ENCODE results near the gene CDKAL1.

CDKAL1 gene

GRCh38 chr6:21141616-21142303 is 607.5 kb downstream of the CDKAL1 start:
- DNase-seq (ENCODE audit: low spot score), result no peak

GRCh38 chr6:21142741-21143140 is 608.5 kb downstream of the CDKAL1 start:
- DNase-seq (ENCODE audit: low spot score), result no peak

DNA sequence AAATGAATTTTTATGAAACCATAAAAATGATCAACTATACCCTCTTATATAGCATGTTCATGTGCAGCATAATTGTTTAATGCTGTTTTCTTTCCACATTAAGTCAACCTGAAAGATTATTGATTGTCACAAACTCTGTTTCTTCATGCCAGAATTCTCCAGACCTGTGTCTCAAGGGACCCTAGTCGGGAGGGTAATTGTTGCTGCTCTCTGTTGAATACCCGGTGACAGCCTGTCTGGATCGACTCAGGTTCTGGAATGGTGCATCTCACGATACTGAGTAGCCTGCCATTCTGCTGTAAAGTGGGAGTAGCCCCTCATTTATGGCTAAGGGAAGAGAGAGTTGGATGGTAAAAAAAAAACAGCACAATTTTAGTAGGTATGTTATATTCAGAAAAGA is 609.4 kb downstream of the CDKAL1 start:
- DNase-seq (ENCODE audit: low spot score), result no peak

GRCh38 chr6:21144928-21145327 is 610.7 kb downstream of the CDKAL1 start:
- DNase-seq (ENCODE audit: low spot score), result no peak

GRCh38 chr6:21147995-21148394 is 613.7 kb downstream of the CDKAL1 start:
- no peak for DNase-seq (ENCODE audit: low spot score)

- DNase-seq (ENCODE audit: low spot score), result no peak
Measured at GRCh38 chr6:21149470-21149869, 615.2 kb downstream of the CDKAL1 start.

DNA sequence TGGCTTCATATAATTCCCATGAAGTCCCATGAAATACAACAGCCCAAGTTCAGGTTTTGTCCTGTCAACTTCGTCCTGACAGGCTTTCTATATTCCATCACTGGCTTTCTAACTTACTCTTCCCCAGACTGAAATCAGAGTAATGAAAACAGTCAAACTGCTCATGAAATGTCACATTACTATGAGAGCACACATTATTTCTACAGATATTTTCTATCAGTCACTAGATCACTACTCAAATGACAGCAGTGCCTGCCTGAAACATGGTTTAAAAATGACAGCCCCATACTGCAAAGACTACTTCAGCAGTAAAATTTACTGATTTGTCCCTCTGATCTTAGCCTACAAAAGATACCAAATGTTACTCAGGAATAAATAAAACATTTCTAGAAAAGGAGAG is 616.4 kb downstream of the CDKAL1 start:
- DNase-seq (ENCODE audit: low spot score), result no peak

DNA sequence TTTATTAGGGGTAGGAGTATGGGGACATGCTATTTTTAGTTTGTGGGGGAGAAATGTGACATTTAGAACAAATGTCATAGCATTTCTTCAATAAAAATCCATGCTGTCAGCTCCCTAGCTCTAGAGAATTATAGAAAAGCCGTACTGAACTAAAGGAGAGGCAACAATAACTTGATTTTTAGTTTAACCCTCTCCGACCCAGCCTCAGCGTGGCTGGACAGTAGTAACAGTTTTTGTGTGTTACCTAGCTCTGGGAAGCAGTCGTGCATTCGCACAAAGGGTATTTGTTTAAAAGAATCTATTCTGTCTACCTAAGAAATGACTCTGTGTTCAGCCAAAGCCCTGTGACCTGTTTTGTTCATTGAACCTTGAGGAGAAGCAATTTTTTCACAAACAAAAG is 616.9 kb downstream of the CDKAL1 start:
- no peak for DNase-seq (ENCODE audit: low spot score)

DNA sequence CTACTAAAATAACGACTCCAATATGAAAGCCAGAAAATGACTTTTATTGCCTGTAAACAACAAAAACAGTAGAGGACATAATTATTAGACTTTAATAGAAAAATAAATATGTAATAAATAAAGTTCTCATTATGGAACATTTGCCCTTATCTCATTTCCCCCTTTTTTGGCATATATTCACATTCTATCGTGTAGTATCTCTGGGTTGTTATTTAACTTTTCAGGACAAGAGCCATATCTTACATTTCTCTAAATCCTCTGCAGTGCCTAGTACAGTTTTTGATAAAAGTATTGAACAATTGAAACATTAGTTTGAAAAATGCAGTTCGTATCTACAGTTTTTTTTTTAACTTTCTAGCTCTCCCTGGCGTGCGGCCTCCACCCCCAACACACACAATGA is 617.3 kb downstream of the CDKAL1 start:
- DNase-seq (ENCODE audit: low spot score), result no peak

DNA sequence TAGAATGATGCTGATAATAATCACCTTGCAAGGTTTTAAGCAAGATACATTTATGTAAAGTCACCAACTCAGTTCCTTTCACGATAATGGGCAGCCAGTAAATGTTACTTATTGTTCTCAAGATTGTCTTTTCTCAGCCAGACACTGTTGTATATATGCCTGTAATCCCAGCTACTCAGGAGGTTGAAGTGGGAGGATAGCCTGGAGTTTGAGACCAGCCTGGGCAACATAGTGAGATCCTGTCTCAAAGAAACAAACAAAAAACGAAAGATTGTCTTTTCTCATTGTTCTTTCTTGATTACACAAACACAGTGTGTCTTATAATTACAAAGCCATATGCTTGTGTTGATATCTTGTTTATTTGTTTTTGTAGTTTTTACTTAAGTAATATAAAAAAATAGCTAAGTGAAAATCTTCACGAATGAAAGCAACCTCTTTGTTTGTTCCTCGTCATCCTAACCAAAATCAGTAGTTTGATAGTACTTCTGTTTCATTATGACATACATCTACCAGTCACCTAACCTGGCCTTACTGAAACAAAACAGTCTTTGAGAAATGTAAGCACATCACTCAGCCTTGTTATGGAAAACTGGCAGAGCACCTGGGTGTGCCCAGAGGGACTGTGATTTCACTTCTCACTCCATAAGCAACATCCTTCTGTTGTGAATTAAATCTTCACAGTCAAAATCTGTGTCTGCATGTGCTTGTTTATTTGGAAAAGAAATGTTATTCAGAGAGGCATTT is 623.1 kb downstream of the CDKAL1 start:
- no peak for DNase-seq (ENCODE audit: low spot score)

GRCh38 chr6:21158149-21158548 is 623.9 kb downstream of the CDKAL1 start:
- DNase-seq (ENCODE audit: low spot score), result no peak

- no peak for DNase-seq (ENCODE audit: low spot score)
Measured at GRCh38 chr6:21158873-21159272, 624.6 kb downstream of the CDKAL1 start.

- no peak for DNase-seq (ENCODE audit: low spot score)
Measured at GRCh38 chr6:21159465-21159864, 625.2 kb downstream of the CDKAL1 start.

DNA sequence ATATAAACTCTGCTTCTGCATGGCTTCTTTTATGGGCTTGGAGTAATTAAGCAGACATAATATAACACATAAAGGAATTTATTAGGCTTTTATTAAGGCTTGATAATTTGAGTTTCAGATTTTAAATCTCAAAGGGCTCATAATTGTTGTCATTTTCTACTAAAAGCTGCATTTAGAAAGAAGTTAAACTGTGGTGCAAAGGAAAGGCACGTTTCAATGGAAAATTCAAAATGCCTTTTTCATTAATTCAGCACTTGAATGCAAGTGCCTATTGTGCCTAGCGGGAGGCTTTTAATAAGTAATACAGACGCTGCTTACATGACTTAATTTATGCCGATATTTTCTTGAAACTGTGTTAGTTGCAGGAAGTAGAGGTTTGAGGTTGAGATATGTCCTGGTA is 627.5 kb downstream of the CDKAL1 start:
- no peak for DNase-seq (ENCODE audit: low spot score)

DNA sequence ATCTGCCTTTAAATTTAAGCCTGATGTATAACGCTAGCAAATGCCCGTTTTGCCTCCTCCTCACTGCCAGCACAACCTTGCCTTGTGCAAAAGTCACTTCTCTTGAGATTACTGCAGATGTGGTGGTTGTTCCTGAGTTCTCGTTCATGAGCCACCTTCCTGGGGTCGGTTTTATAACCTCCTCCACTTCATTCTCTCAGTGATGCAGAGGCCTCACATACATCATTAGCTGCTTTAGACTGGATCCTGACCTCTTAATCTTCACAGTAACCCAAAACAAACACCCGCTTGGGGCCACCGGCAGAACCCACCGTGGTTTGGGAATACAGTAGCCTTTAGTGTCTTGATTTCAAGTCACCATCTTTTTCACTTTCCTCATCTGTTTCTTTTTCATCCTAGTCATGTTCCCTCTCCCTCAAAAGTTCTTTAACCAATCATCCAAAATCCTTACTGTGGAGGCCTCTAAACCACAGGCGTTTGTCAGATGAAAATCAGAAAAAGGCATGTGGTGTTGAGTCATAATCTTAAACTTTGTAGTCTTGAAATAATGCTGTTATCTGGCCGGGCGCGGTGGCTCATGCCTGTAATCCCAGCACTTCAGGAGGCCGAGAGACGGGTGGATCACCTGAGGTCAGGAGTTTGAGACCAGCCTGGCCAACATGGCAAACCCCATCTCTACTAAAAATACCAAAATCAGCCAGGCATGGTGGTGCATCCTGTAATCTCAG is 629.0 kb downstream of the CDKAL1 start:
- DNase-seq (ENCODE audit: low spot score), result no peak

DNA sequence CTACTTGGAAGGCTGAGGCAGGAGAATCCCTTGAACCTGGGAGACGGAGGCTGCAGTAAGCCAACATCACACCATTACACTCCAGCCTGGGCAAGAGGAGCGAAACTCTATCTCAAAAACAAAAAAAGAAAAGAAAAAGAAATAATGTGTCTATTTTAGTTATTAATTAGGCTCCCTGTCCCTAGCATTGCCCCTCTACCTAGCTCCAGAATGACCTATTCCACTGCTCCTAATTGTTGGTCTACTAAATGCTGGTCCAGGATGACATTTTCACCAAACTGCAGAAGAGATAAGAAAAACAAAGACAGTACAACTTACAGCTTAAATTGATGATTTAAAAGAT is 629.6 kb downstream of the CDKAL1 start:
- DNase-seq (ENCODE audit: low spot score), result no peak

- no peak for DNase-seq (ENCODE audit: low spot score)
Measured at GRCh38 chr6:21164768-21165326, 630.6 kb downstream of the CDKAL1 start.

DNA sequence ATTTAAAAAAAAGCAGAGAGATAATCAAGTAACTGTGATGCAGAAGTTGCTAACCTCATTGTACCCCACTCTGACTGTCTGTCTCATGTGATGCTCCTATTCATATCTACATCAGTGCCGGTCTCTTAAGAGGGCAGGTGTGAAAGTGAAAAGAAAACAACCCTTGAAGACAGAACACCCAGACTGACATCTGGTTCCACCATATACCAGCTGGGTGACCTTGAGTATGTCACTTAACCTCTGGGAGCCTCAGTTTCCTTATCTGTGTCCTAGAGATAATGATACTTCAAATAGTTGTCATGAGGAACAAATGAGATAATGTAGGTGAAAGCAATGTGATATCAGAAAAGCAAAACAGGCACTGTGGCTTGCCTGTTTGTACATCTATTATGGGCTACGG is 632.5 kb downstream of the CDKAL1 start:
- DNase-seq (ENCODE audit: low spot score), result no peak

- no peak for DNase-seq (ENCODE audit: low spot score)
Measured at GRCh38 chr6:21167790-21168189, 633.5 kb downstream of the CDKAL1 start.

- no peak for DNase-seq (ENCODE audit: low spot score)
Measured at GRCh38 chr6:21171801-21172200, 637.5 kb downstream of the CDKAL1 start.

DNA sequence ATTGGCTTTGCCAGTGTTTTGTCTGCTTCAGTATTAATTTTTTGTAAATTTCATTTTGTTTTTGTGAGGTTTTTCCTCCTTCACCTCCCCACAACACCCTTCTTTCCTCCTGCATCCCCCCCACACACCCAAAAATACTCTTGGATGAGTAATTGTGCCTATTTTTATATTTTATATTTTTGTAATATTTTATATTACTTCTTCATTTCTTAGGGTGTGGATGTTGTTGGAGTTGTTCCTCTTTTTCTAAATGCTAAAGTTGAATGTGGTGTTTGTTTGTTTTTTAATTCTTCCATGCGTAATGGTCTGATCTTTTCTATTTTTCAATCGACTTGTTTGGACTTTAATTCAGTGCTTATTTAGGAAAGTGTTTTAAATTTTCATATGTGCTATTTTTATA is 638.8 kb downstream of the CDKAL1 start:
- DNase-seq (ENCODE audit: low spot score), result no peak

DNA sequence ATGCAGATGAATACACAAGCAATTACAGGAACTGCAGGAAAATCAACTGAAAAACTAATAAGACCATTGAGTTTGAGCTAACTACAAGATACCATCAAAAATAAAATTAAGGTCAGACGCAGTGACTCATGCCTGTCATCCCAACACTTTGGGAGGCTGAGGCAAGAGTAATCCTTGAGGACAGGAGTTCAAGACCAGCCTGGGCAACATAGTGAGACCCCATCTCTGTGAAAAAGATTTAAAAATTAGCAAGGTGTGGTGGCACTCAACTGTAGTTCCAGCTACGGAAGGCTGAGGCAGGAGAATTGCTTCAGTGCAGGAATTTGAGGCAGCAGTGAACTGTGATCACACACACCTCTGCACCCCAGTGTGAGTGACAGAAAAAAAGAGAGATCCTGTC is 639.4 kb downstream of the CDKAL1 start:
- DNase-seq (ENCODE audit: low spot score), result no peak

GRCh38 chr6:21176197-21176596 is 641.9 kb downstream of the CDKAL1 start:
- no peak for DNase-seq (ENCODE audit: low spot score)
